GM23248 (cell line): ENCODE results near the gene SGF29. TPM values are rescaled to one million over a fixed set of nuclear protein-coding genes. Genes with fewer than 3 reads are reported as not detected.
A peak's percentile ranks its signal among the peaks of the same experiment; 100 is the strongest.
"Not testable (repeated sequence)": the region's sequence is repeated elsewhere in the genome, so short reads cannot be mapped to it uniquely, and the experiment has no call there.

Source experiments
- DNase-seq: peaks from one replicate; pipeline ENCODE4 v3.0.0-alpha.2; 2015
- H2AFZ ChIP-seq: fragments of 200-600 bp; sonication (generic); 2 replicates; pipeline ENCODE4 v1.6.1; 2016; ENCODE audit warnings: antibody characterized with exemption
- H3F3A ChIP-seq: fragments of 200-600 bp; sonication (generic); 2 replicates; pipeline ENCODE4 v1.6.1; 2016; ENCODE audit warnings: mild to moderate bottlenecking, antibody characterized with exemption, mixed run types; ENCODE audit not compliant: insufficient read depth
- H3K27ac ChIP-seq: fragments of 200-600 bp; sonication (generic); 2 replicates; pipeline ENCODE4 v1.5.1; 2016; ENCODE audit warnings: mild to moderate bottlenecking
- H3K27me3 ChIP-seq: fragments of 200-600 bp; sonication (generic); replicated peaks from 2 replicates; pipeline ENCODE4 v1.6.1; 2016; ENCODE audit warnings: mild to moderate bottlenecking; ENCODE audit not compliant: insufficient read depth
- H3K36me3 ChIP-seq: fragments of 200-600 bp; sonication (generic); 2 replicates; pipeline ENCODE4 v1.6.1; 2016; ENCODE audit warnings: low read depth, mild to moderate bottlenecking
- H3K4me1 ChIP-seq: fragments of 200-600 bp; sonication (generic); 2 replicates; pipeline ENCODE4 v1.6.1; 2016; ENCODE audit warnings: mild to moderate bottlenecking; ENCODE audit not compliant: insufficient read depth
- H3K4me2 ChIP-seq: fragments of 200-600 bp; sonication (generic); one replicate; pipeline ENCODE4 v1.6.1; 2016; ENCODE audit warnings: mild to moderate bottlenecking; ENCODE audit not compliant: unreplicated experiment
- H3K4me3 ChIP-seq: fragments of 200-600 bp; sonication (generic); 2 replicates; pipeline ENCODE4 v1.5.1; 2016; ENCODE audit warnings: mild to moderate bottlenecking
- H3K79me2 ChIP-seq: fragments of 200-600 bp; sonication (generic); 2 replicates; pipeline ENCODE4 v1.6.1; 2016; ENCODE audit warnings: mild to moderate bottlenecking; ENCODE audit not compliant: insufficient read depth
- H3K9ac ChIP-seq: fragments of 200-600 bp; sonication (generic); 2 replicates; pipeline ENCODE4 v1.6.1; 2016; ENCODE audit warnings: mild to moderate bottlenecking
- H3K9me2 ChIP-seq: fragments of 200-600 bp; sonication (generic); 2 replicates; pipeline ENCODE4 v1.6.1; 2016; ENCODE audit warnings: mixed run types, mild to moderate bottlenecking, moderate library complexity; ENCODE audit not compliant: insufficient read depth
- H3K9me3 ChIP-seq: fragments of 200-600 bp; sonication (generic); one replicate; pipeline ENCODE4 v1.6.1; 2017; ENCODE audit warnings: low read depth
- H4K20me1 ChIP-seq: fragments of 200-600 bp; sonication (generic); 2 replicates; pipeline ENCODE4 v1.6.0; 2016; ENCODE audit not compliant: insufficient read depth
- EZH2 ChIP-seq: fragments of 200-600 bp; sonication (generic); IDR thresholded peaks from 2 replicates; pipeline ENCODE4 v1.6.1; 2018; ENCODE audit warnings: antibody characterized with exemption, mild to moderate bottlenecking; ENCODE audit not compliant: insufficient read depth, poor library complexity, severe bottlenecking
- EZH2phosphoT487 ChIP-seq: fragments of 200-600 bp; sonication (generic); IDR thresholded peaks from 2 replicates; pipeline ENCODE4 v1.6.1; 2018; ENCODE audit warnings: antibody characterized with exemption, moderate library complexity, mild to moderate bottlenecking, low read depth; ENCODE audit not compliant: insufficient read depth
- WGBS, 2 experiments: methylation state at CpG; one replicate each; pipeline ENCODE4 v1.1.6; 2015 to 2017; ENCODE audit warnings: low lambda C conversion rate in 2 of 2, low coverage in 1 of 2; ENCODE audit errors: missing lambda C conversion rate in 2 of 2; 5-methylcytosine and 5-hydroxymethylcytosine counted together
- in situ Hi-C: fragments of 300-500 bp; cut with MboI; formaldehyde crosslinking; loops from 2 replicates; pipeline ENCODE4 v1.15.0; 2020
- polyA plus RNA-seq: library from polyadenylated mRNA; unstranded; fragments of >200 nt; fragmentation: Nextera tagmentation; extraction: Ambion mirVana; gene quantifications from 2 replicates; pipeline ENCODE4 v1.2.1, GENCODE V29; 2016
- total RNA-seq: library from RNA; depleted of rRNA; stranded (reverse); fragments of >200 nt; shearing (Covaris generic); gene quantifications from 2 replicates; pipeline ENCODE4 v1.2.3, GENCODE V29; 2014

SGF29 gene
- total and polyA plus RNA-seq, 2 experiments from 2014 or later, result 6.3 to 9.9 TPM

- Histone ChIP-seq H3K4me1 (no peaks in the 10 kb centered on the region), H3K27me3 (no peaks in the 10 kb centered on the region; the same call in 1 of the 2 replicates), H3K9me3 (no peaks in the 10 kb centered on the region), H3K4me2 (no peak overlapping the region), H3K4me3 (peak overlapping the region; percentile 42), H3K36me3 (no peaks in the 10 kb centered on the region), H3K27ac (no peak overlapping the region), H4K20me1 (no peaks in the 10 kb centered on the region), H3K79me2 (no peaks in the 10 kb centered on the region), H3K9me2 (no peaks in the 10 kb centered on the region), H3K9ac (no peak overlapping the region), H3F3A (no peaks in the 10 kb centered on the region), H2AFZ (peak overlapping the region; percentile 68)
- DNase-seq, result peak; percentile 53
- in situ Hi-C loops, result loop anchor here (10.0 kb wide), 1 partner anchor 48 kb away; no protein-coding TSS in a partner anchor
- WGBS, 2 experiments, result 6 to 7% methylated on average over 58 to 65 of the region's 68 CpGs
- no peak for TF ChIP-seq EZH2phosphoT487
- no peak for TF ChIP-seq EZH2
Measured at GRCh38 chr16:28623172-28623711, 69.5 kb downstream of the SGF29 start.

GRCh38 chr16:28630905-28631304 lies 77.2 kb downstream of the SGF29 start:
- DNase-seq, H3K9ac ChIP-seq, H4K20me1 ChIP-seq, H3K79me2 ChIP-seq, H3K9me3 ChIP-seq, H3K4me1 ChIP-seq, H3K27ac ChIP-seq, H3K4me2 ChIP-seq, H3F3A ChIP-seq, H3K4me3 ChIP-seq, H3K9me2 ChIP-seq, H2AFZ ChIP-seq, in situ Hi-C loops, H3K36me3 ChIP-seq: not testable (repeated sequence)
- peaks cover 13% of the 10 kb centered on the region; the same call in 1 of the 2 replicates for H3K27me3 ChIP-seq
- 33 to 35% methylated on average over 5 of the region's 5 CpGs for WGBS, 2 experiments

DNA sequence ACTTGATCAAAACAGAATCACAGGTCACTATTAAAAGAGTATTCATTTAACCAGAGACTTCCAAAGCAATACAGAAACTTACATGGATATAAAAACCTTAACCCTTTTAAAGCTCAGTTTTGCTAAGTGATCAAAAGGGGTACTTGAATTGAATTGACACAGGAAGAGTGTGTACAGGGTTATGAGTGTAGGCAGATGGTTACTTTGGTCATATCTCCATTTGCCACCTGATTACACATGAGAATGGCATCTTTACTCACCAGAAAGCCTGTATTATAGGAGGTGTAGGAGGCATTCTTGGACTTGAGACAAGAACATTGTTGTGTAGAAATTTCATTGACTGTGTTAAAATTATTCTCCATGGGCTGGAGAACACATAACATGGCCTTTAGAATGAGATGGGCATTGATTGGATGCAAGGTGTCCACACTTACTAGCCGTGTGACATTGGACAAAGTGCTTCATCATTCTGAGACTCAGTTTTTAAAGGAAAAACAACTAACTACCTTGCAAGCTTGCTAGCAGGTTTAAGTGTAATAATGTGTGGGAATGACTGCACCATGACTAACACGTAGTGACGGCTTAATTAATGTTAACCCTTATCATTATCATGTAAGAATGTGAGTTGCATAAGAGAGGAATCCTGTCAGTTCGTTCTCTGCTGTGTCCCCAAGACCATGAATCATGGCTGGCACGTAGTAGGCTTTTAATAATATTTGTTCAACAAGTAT lies 82.5 kb downstream of the SGF29 start:
- H3K9me3 ChIP-seq, H3K36me3 ChIP-seq, H3K9ac ChIP-seq, H2AFZ ChIP-seq, in situ Hi-C loops, H4K20me1 ChIP-seq, H3K9me2 ChIP-seq, H3K79me2 ChIP-seq: not testable (repeated sequence)
- Histone ChIP-seq H3K4me2 (peak overlapping the region; percentile 41), H3K27ac (peak overlapping the region; percentile 23; the same call in 1 of the 2 replicates), H3K27me3 (peaks cover 13% of the 10 kb centered on the region; the same call in 1 of the 2 replicates), H3K4me3 (0 out of 2 replicates have a peak overlapping the region, but pooled peaks have one; percentile 16), H3K4me1 (peaks cover 10% of the 10 kb centered on the region; the same call in 1 of the 2 replicates), H3F3A (peaks cover 14% of the 10 kb centered on the region)
- DNase-seq, result peak; percentile 78
- WGBS, 2 experiments, result 1 to 3% methylated on average over 5 of the region's 5 CpGs

DNA sequence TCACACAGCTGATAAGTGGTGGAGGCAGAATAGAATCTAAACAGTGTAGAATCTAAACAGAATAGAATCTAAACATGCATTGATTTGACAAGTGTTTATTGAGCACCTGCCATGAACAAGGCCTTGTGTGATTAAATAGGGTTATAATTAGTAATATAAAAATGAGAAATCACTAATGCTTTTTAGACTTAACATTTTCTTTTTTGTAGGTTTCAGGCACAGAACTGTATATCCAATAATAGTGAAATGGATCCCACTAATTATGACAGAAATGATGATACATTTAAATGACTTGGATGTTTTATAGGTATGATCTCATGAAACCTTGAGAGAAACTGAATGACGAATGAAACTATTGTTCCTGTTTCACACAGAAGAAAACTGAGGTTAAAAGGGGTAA lies 84.0 kb downstream of the SGF29 start, which contains the start of gene NPIPB8:
TSS of gene NPIPB8 (plus strand) at position 301 of the 400 bp plus-strand sequence. CDS start 296 bp downstream, outside the sequence.
- Histone ChIP-seq H3F3A (peaks cover 14% of the 10 kb centered on the region), H3K4me1 (peaks cover 10% of the 10 kb centered on the region; the same call in 1 of the 2 replicates)
- H3K36me3 ChIP-seq, DNase-seq, H3K27me3 ChIP-seq, in situ Hi-C loops, H3K4me3 ChIP-seq, H3K79me2 ChIP-seq, H3K27ac ChIP-seq, H3K9me3 ChIP-seq, H4K20me1 ChIP-seq, H3K9me2 ChIP-seq, H3K4me2 ChIP-seq, H2AFZ ChIP-seq, H3K9ac ChIP-seq: not testable (repeated sequence)
- no CpG with 5 or more reads among the region's 1 CpG for WGBS, 2 experiments

DNA sequence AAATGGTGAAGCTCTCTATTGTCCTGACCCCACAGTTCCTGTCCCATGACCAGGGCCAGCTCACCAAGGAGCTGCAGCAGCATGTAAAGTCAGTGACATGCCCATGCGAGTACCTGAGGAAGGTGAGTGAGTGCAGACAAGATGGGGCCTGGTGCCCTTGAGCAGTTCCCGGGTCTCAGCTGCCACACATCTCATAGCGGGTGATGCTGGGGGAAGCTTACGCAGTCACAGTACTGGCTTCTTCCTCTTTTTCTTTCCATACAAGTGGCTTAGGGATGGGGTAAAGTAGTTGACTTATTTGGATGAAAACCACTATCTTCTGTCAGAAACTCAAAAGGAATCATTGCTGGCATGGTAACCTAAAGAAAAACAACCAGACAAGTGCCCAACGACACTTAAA lies 84.6 kb downstream of the SGF29 start:
- H3K4me1 ChIP-seq, result peaks cover 10% of the 10 kb centered on the region; the same call in 1 of the 2 replicates
- H3K27me3 ChIP-seq, H4K20me1 ChIP-seq, H3K4me2 ChIP-seq, H3K36me3 ChIP-seq, H2AFZ ChIP-seq, in situ Hi-C loops, H3K9me3 ChIP-seq, H3K9me2 ChIP-seq, H3K9ac ChIP-seq, H3K4me3 ChIP-seq, DNase-seq, H3K79me2 ChIP-seq, H3K27ac ChIP-seq: not testable (repeated sequence)
- 100% methylated on average over 1 of the region's 5 CpGs; no CpG with 5 or more reads in 1 of the 2 experiments for WGBS, 2 experiments
- H3F3A ChIP-seq, result peaks cover 14% of the 10 kb centered on the region

GRCh38 chr16:28639959-28640358 lies 86.2 kb downstream of the SGF29 start:
- not testable (repeated sequence) for DNase-seq
- 60 to 71% methylated on average over 2 of the region's 2 CpGs for WGBS, 2 experiments

More at GRCh38 chr16:28639959-28640358, 86.2 kb downstream of the SGF29 start:
- peaks cover 14% of the 10 kb centered on the region for H3F3A ChIP-seq
- H4K20me1 ChIP-seq, H3K27me3 ChIP-seq, H3K9me3 ChIP-seq, H3K79me2 ChIP-seq, H3K36me3 ChIP-seq, in situ Hi-C loops, H3K4me2 ChIP-seq, H3K9ac ChIP-seq, H3K27ac ChIP-seq, H3K4me3 ChIP-seq, H3K9me2 ChIP-seq, H2AFZ ChIP-seq: not testable (repeated sequence)
- H3K4me1 ChIP-seq, result peaks cover 10% of the 10 kb centered on the region; the same call in 1 of the 2 replicates
